ENCODE measurements around the gene INO80.

INO80 gene

DNA sequence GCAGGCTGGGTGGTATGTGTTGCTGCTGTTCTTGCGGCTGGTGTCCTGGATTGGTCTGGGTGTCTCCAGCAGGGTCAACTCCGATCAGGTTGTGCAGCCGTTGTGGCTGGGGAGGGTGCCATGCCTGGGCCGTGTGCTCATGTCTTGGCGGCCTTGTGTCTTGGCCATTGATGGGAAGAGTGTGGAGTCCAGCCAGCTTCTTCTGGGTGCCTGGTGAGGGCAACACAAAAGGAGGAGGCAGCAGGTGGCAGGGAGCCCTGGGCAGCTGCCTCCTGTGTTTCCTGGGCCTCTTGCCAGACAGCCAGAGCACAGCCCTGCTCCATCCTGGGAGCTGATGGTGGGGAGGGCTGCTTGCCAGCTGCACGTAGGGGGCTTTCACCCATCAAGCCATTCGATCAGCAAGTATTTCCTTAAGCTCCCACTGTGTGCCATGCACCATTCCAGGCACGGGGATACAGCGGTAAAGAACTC, 158.5 kb downstream of the INO80 start:
- Histone ChIP-seq H2BK120ac (ENCODE audit: low read depth, low read length) (no peak overlapping the region), H3K4me1 (ENCODE audit: control insufficient read depth, insufficient read depth, low read depth, low read length) (peaks cover 34% of the 10 kb centered on the region), H3K27ac (ENCODE audit: low read length, poor library complexity, severe bottlenecking) (no peak overlapping the region), H2BK12ac (ENCODE audit: low read length in 2 of 2) (no peak overlapping the region), H3K9me3 (ENCODE audit: control insufficient read depth, low read length) (no peaks in the 10 kb centered on the region), H2AK5ac (ENCODE audit: low read length, severe bottlenecking) (no peak overlapping the region), H4K8ac (ENCODE audit: low read length) (no peak overlapping the region), H3K36me3 (ENCODE audit: control insufficient read depth in 1 of 2, insufficient read depth in 2 of 2, low read depth in 1 of 2, low read length in 2 of 2) (peaks cover 0 to 22% of the 10 kb centered on the region in 2 experiments), H3K4me2 (ENCODE audit: low read length, poor library complexity, severe bottlenecking) (no peak overlapping the region), H3K27me3 (ENCODE audit: control insufficient read depth in 1 of 2, insufficient read depth in 1 of 2, low read length in 2 of 2) (peaks cover 0 to 9% of the 10 kb centered on the region in 2 experiments), H4K91ac (ENCODE audit: low read length) (no peak overlapping the region), H3K9ac (ENCODE audit: low read length) (no peak overlapping the region), H3K18ac (ENCODE audit: low read depth in 1 of 2, low read length in 2 of 2) (no peak overlapping the region), H2BK5ac (ENCODE audit: low read depth, low read length, poor library complexity, severe bottlenecking) (no peak overlapping the region), H3K23ac (ENCODE audit: low read length in 2 of 2) (no peak overlapping the region), H3K14ac (ENCODE audit: low read length in 2 of 2) (no peak overlapping the region), H3K79me1 (replicated peaks; ENCODE audit: low read length, poor library complexity, severe bottlenecking) (peaks cover 8% of the 10 kb centered on the region), H2BK15ac (ENCODE audit: low read depth, poor library complexity, severe bottlenecking) (no peak overlapping the region), H3K4me3 (ENCODE audit: insufficient read depth in 1 of 2, low read depth in 1 of 2, low read length in 2 of 2) (no peak overlapping the region), H2AFZ (ENCODE audit: low read depth, low read length) (no peak overlapping the region), H3K4ac (ENCODE audit: low read depth in 1 of 2, low read length in 2 of 2) (no peak overlapping the region)
- no peak for DNase-seq
- WGBS = 87% methylated on average over 9 of the region's 9 CpGs

DNA sequence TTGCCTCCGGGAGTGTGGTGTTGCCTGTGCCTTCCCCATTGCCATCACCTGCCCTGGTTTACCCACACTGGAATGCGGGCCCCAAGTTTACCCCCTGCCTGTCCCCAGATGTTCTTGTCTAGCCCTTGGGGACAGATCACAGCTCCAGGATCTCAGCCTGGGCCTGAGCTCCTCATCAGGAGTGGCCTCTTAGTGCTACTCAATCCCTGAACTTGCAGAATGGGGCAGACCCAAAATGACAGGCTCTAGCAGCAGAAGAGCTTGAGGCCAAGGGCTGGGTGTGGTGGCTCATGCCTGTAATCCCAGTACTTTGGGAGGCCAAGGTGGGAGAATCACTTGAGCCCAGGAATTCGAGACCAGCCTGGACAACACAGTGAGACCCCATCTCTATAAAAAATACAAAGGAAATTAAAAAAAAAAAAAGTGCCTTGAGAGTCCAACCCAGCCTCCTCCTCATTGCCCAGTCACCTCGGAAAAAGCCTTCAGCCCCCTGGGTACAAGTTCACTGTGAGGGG, 159.0 kb downstream of the INO80 start:
- no peak overlapping the region for H3K14ac ChIP-seq (ENCODE audit: low read length in 2 of 2)
- no peak overlapping the region for H2AK5ac ChIP-seq (ENCODE audit: low read length, severe bottlenecking)
- no peak overlapping the region for H4K91ac ChIP-seq (ENCODE audit: low read length)
- H3K4me2 ChIP-seq (ENCODE audit: low read length, poor library complexity, severe bottlenecking) = no peak overlapping the region
- no peak overlapping the region for H2BK120ac ChIP-seq (ENCODE audit: low read depth, low read length)
- WGBS = 87% methylated on average over 4 of the region's 4 CpGs
- peak overlapping the region in 1 of 2 experiments; percentile 38 for H2BK12ac ChIP-seq (ENCODE audit: low read length in 2 of 2)
- H2BK5ac ChIP-seq (ENCODE audit: low read depth, low read length, poor library complexity, severe bottlenecking) = no peak overlapping the region
- no peaks in the 10 kb centered on the region for H3K9me3 ChIP-seq (ENCODE audit: control insufficient read depth, low read length)
- no peak overlapping the region for H3K4ac ChIP-seq (ENCODE audit: low read depth in 1 of 2, low read length in 2 of 2)
- no peak overlapping the region for H3K9ac ChIP-seq (ENCODE audit: low read length)
- peak overlapping the region in 1 of 2 experiments; percentile 0 for H3K18ac ChIP-seq (ENCODE audit: low read depth in 1 of 2, low read length in 2 of 2)
- peaks cover 37% of the 10 kb centered on the region for H3K4me1 ChIP-seq (ENCODE audit: control insufficient read depth, insufficient read depth, low read depth, low read length)
- peaks cover 8% of the 10 kb centered on the region for H3K79me1 ChIP-seq (replicated peaks; ENCODE audit: low read length, poor library complexity, severe bottlenecking)
- peaks cover 0 to 22% of the 10 kb centered on the region in 2 experiments for H3K36me3 ChIP-seq (ENCODE audit: control insufficient read depth in 1 of 2, insufficient read depth in 2 of 2, low read depth in 1 of 2, low read length in 2 of 2)
- no peak overlapping the region for H4K8ac ChIP-seq (ENCODE audit: low read length)
- no peak overlapping the region for H2AFZ ChIP-seq (ENCODE audit: low read depth, low read length)
- H2BK15ac ChIP-seq (ENCODE audit: low read depth, poor library complexity, severe bottlenecking) = no peak overlapping the region
- H3K23ac ChIP-seq (ENCODE audit: low read length in 2 of 2) = peak overlapping the region in 1 of 2 experiments; percentile 67
- peaks cover 0 to 9% of the 10 kb centered on the region in 2 experiments for H3K27me3 ChIP-seq (ENCODE audit: control insufficient read depth in 1 of 2, insufficient read depth in 1 of 2, low read length in 2 of 2)
- DNase-seq = no peak
- no peak overlapping the region for H3K4me3 ChIP-seq (ENCODE audit: insufficient read depth in 1 of 2, low read depth in 1 of 2, low read length in 2 of 2)
- no peak overlapping the region for H3K27ac ChIP-seq (ENCODE audit: low read length, poor library complexity, severe bottlenecking)

DNA sequence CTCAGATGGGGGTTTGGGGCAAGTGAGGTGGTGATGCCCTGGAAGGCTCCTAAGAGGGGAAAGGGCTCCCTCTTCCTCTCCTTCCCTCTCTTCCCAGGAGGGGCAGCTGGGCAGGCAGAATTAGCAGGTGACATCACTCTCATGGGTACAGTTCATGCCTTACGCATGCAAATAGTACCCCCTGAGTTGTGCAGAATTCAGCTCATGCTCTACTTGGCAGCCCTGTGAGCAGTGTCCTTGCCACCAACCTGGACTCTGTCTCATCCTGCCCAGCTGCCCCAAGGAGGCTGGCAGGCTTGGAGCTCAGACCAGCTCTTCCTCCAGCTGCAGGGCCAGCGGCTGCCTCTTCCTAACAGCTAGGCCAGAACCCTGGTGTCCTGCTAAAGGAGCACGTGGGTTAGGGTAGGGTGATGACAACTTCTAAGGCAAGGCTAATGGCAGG, 159.5 kb downstream of the INO80 start:
- H3K23ac ChIP-seq (ENCODE audit: low read length in 2 of 2) = peak overlapping the region in 1 of 2 experiments; percentile 67
- 91% methylated on average over 3 of the region's 3 CpGs for WGBS
- H2BK5ac ChIP-seq (ENCODE audit: low read depth, low read length, poor library complexity, severe bottlenecking) = no peak overlapping the region
- peaks cover 0 to 9% of the 10 kb centered on the region in 2 experiments for H3K27me3 ChIP-seq (ENCODE audit: control insufficient read depth in 1 of 2, insufficient read depth in 1 of 2, low read length in 2 of 2)
- H4K8ac ChIP-seq (ENCODE audit: low read length) = no peak overlapping the region
- H3K9me3 ChIP-seq (ENCODE audit: control insufficient read depth, low read length) = no peaks in the 10 kb centered on the region
- peak overlapping the region in 1 of 2 experiments; percentile 1 for H3K14ac ChIP-seq (ENCODE audit: low read length in 2 of 2)
- peak overlapping the region; percentile 3 to 38 for H2BK12ac ChIP-seq (ENCODE audit: low read length in 2 of 2)
- no peak overlapping the region for H4K91ac ChIP-seq (ENCODE audit: low read length)
- H2BK120ac ChIP-seq (ENCODE audit: low read depth, low read length) = no peak overlapping the region
- H3K4me1 ChIP-seq (ENCODE audit: control insufficient read depth, insufficient read depth, low read depth, low read length) = peaks cover 37% of the 10 kb centered on the region
- no peak overlapping the region for H3K4ac ChIP-seq (ENCODE audit: low read depth in 1 of 2, low read length in 2 of 2)
- no peak overlapping the region for H2BK15ac ChIP-seq (ENCODE audit: low read depth, poor library complexity, severe bottlenecking)
- H3K4me3 ChIP-seq (ENCODE audit: insufficient read depth in 1 of 2, low read depth in 1 of 2, low read length in 2 of 2) = no peak overlapping the region
- H3K79me1 ChIP-seq (replicated peaks; ENCODE audit: low read length, poor library complexity, severe bottlenecking) = peaks cover 8% of the 10 kb centered on the region
- H3K36me3 ChIP-seq (ENCODE audit: control insufficient read depth in 1 of 2, insufficient read depth in 2 of 2, low read depth in 1 of 2, low read length in 2 of 2) = peaks cover 0 to 22% of the 10 kb centered on the region in 2 experiments
- no peak overlapping the region for H3K27ac ChIP-seq (ENCODE audit: low read length, poor library complexity, severe bottlenecking)
- no peak overlapping the region for H2AK5ac ChIP-seq (ENCODE audit: low read length, severe bottlenecking)
- H3K4me2 ChIP-seq (ENCODE audit: low read length, poor library complexity, severe bottlenecking) = no peak overlapping the region
- no peak overlapping the region for H2AFZ ChIP-seq (ENCODE audit: low read depth, low read length)
- no peak overlapping the region for H3K9ac ChIP-seq (ENCODE audit: low read length)
- no peak for DNase-seq
- peak overlapping the region in 1 of 2 experiments; percentile 0 for H3K18ac ChIP-seq (ENCODE audit: low read depth in 1 of 2, low read length in 2 of 2)

DNA sequence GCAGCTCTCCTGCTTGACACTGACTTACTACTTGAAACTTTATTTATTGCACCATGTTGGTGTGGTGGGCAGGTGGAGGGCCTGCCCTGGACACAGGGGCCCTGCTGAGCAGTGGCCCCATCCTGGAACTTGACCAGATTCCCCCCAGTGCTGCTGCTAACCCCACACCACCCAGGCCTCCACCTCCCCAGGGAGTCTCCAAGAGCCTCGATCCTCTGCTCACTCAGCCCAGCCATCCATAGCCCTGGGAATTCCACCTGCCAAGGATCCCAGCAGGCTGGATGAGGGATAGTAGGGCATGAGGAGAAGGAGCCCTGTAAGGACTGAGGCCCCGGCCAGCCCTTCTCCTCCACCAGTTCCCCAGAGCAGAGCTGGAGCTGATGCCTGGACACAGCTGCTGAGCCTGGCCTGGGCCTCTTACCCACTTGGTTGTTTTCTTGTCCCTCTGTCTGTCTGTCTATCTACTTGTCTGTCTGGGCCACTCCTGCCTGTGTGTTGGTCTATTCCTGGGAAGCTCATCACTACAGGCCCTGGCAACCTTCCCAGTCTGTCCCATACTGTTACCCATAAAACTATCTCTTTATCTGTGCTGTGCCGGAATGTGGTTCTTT, 160.0 kb downstream of the INO80 start:
- H3K18ac ChIP-seq (ENCODE audit: low read depth in 1 of 2, low read length in 2 of 2) = no peak overlapping the region
- H2BK120ac ChIP-seq (ENCODE audit: low read depth, low read length) = no peak overlapping the region

More for the DNA sequence above, 160.0 kb downstream of the INO80 start:
- no peak overlapping the region for H3K14ac ChIP-seq (ENCODE audit: low read length in 2 of 2)
- no peak overlapping the region for H4K91ac ChIP-seq (ENCODE audit: low read length)
- H3K27me3 ChIP-seq (ENCODE audit: control insufficient read depth in 1 of 2, insufficient read depth in 1 of 2, low read length in 2 of 2) = peaks cover 0 to 9% of the 10 kb centered on the region in 2 experiments
- peak overlapping the region in 1 of 2 experiments; percentile 15 for H3K4ac ChIP-seq (ENCODE audit: low read depth in 1 of 2, low read length in 2 of 2)
- WGBS = 100% methylated on average over 1 of the region's 3 CpGs
- no peak overlapping the region for H4K8ac ChIP-seq (ENCODE audit: low read length)
- H3K79me1 ChIP-seq (replicated peaks; ENCODE audit: low read length, poor library complexity, severe bottlenecking) = peaks cover 8% of the 10 kb centered on the region
- H2BK15ac ChIP-seq (ENCODE audit: low read depth, poor library complexity, severe bottlenecking) = no peak overlapping the region
- peaks cover 38% of the 10 kb centered on the region for H3K4me1 ChIP-seq (ENCODE audit: control insufficient read depth, insufficient read depth, low read depth, low read length)
- no peak overlapping the region for H2AFZ ChIP-seq (ENCODE audit: low read depth, low read length)
- no peaks in the 10 kb centered on the region for H3K9me3 ChIP-seq (ENCODE audit: control insufficient read depth, low read length)
- peak; percentile 32 for DNase-seq
- no peak overlapping the region for H3K4me2 ChIP-seq (ENCODE audit: low read length, poor library complexity, severe bottlenecking)
- no peak overlapping the region for H2AK5ac ChIP-seq (ENCODE audit: low read length, severe bottlenecking)
- no peak overlapping the region for H2BK5ac ChIP-seq (ENCODE audit: low read depth, low read length, poor library complexity, severe bottlenecking)
- H3K36me3 ChIP-seq (ENCODE audit: control insufficient read depth in 1 of 2, insufficient read depth in 2 of 2, low read depth in 1 of 2, low read length in 2 of 2) = peaks cover 0 to 22% of the 10 kb centered on the region in 2 experiments
- H2BK12ac ChIP-seq (ENCODE audit: low read length in 2 of 2) = no peak overlapping the region
- H3K4me3 ChIP-seq (ENCODE audit: insufficient read depth in 1 of 2, low read depth in 1 of 2, low read length in 2 of 2) = no peak overlapping the region
- H3K23ac ChIP-seq (ENCODE audit: low read length in 2 of 2) = peak overlapping the region in 1 of 2 experiments; percentile 14
- no peak overlapping the region for H3K27ac ChIP-seq (ENCODE audit: low read length, poor library complexity, severe bottlenecking)
- H3K9ac ChIP-seq (ENCODE audit: low read length) = no peak overlapping the region
